Osteoblast (primary cell): ENCODE data around the gene TGFB3. TPM values are rescaled to one million over a fixed set of nuclear protein-coding genes. Genes with fewer than 3 reads are reported as not detected.

ENCODE experiments used
- DNase-seq: peaks from one replicate; pipeline ENCODE4 v3.0.0; 2011; ENCODE audit warnings: low spot score, mixed read lengths; ENCODE audit not compliant: insufficient read length; ENCODE audit errors: missing footprints
- H2AFZ ChIP-seq: 2 replicates; pipeline ENCODE4 v1.6.0; 2011; ENCODE audit warnings: mild to moderate bottlenecking, low read length
- H3K27ac ChIP-seq: 2 replicates; pipeline ENCODE4 v1.5.1; 2011; ENCODE audit warnings: mild to moderate bottlenecking, low read depth, low read length, moderate library complexity
- H3K27me3 ChIP-seq: 2 replicates; pipeline ENCODE4 v1.6.0; 2012; ENCODE audit warnings: mild to moderate bottlenecking, control low read depth, inconsistent platforms, low read length, moderate library complexity; ENCODE audit not compliant: insufficient read depth
- H3K36me3 ChIP-seq: 2 replicates; pipeline ENCODE4 v1.5.1; 2011; ENCODE audit warnings: mild to moderate bottlenecking, low read length, control low read depth, moderate library complexity; ENCODE audit not compliant: insufficient read depth
- H3K4me1 ChIP-seq: 2 replicates; pipeline ENCODE4 v1.5.1; 2011; ENCODE audit warnings: mild to moderate bottlenecking, low read length, control low read depth, moderate library complexity; ENCODE audit not compliant: insufficient read depth
- H3K4me2 ChIP-seq: 2 replicates; pipeline ENCODE4 v1.6.0; 2011; ENCODE audit warnings: mild to moderate bottlenecking, low read length; ENCODE audit not compliant: insufficient read depth
- H3K4me3 ChIP-seq: fragments of 200-600 bp; sonication (generic); 3 replicates; pipeline ENCODE4 v1.5.1; 2012; ENCODE audit warnings: mild to moderate bottlenecking, low read length, inconsistent platforms; ENCODE audit not compliant: insufficient read depth
- H3K79me2 ChIP-seq: 2 replicates; pipeline ENCODE4 v1.6.0; 2012; ENCODE audit warnings: mild to moderate bottlenecking, low read length, control low read depth, inconsistent platforms; ENCODE audit not compliant: insufficient read depth
- H3K9me3 ChIP-seq: 2 replicates; pipeline ENCODE4 v1.5.1; 2011; ENCODE audit warnings: low read depth, low read length, control low read depth
- H4K20me1 ChIP-seq: 2 replicates; pipeline ENCODE4 v1.6.0; 2012; ENCODE audit warnings: mild to moderate bottlenecking, low read length, control low read depth; ENCODE audit not compliant: insufficient read depth
- total RNA-seq: library from RNA; depleted of rRNA; stranded (reverse); fragments of >200 nt; gene quantifications from 2 replicates; pipeline ENCODE4 v1.2.3, GENCODE V29; 2012
- TF ChIP-seq, protein P1 (sequence below): IDR thresholded peaks from 2 replicates; pipeline ENCODE4 v1.5.1; 2011; ENCODE audit warnings: mild to moderate bottlenecking, low read depth, low read length, moderate library complexity; ENCODE audit errors: extremely low read depth

Gene TGFB3
- 11.6 and 16.5 TPM in 2 replicates for total RNA-seq

DNA sequence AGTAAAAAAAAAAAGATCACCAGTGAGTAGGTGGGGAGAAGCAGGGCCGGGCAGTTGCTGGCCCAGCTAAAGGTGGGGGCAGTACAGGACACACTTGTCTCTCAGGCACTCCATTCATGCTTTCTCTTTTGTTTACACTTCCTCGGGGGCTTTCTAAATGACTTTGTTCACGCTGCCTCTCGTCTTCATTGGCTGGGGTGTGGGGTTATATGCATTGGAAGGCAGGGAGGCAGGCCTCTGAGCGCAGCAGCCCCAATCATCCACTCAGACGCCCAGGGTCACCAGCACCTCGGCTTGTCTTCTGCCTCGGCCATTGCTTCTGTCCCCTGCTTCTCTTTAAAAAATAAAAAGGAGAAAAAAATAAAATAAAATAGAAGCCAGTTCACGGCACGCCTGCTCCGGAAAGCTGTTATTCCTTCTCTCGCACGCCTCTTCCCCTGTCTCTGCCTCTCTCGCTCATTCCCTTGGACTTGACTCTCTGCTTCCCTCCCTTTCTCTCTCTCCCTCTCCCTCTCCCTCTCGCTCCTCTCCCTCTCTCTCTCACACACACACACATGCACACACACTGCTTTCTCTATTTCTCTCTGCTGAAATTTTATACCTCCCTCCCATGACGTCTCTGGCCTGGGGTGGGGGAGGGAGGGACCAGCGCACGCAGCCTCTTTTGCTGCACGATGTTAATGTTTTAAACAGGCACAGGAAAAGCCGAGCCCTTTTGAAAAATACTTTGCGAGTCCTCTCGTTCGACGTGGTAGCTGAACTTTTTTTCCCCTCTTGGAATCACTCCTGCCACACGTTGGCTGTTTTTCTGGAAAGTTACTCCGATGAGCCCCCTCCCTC is at the start of gene TGFB3:
TSS of gene TGFB3 (minus strand) at position 570 of the 840 bp plus-strand sequence. CDS start 1,102 bp downstream, outside the sequence.
- Histone ChIP-seq H2AFZ (peak within 1 kb of the TSS; percentile 93), H3K27me3 (no peaks in the 10 kb centered on the region), H3K4me1 (peaks cover 41% of the 10 kb centered on the region), H3K4me3 (peak within 1 kb of the TSS; percentile 86), H4K20me1 (no peaks in the 10 kb centered on the region), H3K4me2 (peak within 1 kb of the TSS; percentile 94), H3K27ac (peak within 1 kb of the TSS; percentile 85), H3K79me2 (peaks cover 10% of the 10 kb centered on the region), H3K36me3 (no peaks in the 10 kb centered on the region), H3K9me3 (no peaks in the 10 kb centered on the region)
- DNase-seq, result peak; percentile 94
- TF ChIP-seq, protein P1, sequence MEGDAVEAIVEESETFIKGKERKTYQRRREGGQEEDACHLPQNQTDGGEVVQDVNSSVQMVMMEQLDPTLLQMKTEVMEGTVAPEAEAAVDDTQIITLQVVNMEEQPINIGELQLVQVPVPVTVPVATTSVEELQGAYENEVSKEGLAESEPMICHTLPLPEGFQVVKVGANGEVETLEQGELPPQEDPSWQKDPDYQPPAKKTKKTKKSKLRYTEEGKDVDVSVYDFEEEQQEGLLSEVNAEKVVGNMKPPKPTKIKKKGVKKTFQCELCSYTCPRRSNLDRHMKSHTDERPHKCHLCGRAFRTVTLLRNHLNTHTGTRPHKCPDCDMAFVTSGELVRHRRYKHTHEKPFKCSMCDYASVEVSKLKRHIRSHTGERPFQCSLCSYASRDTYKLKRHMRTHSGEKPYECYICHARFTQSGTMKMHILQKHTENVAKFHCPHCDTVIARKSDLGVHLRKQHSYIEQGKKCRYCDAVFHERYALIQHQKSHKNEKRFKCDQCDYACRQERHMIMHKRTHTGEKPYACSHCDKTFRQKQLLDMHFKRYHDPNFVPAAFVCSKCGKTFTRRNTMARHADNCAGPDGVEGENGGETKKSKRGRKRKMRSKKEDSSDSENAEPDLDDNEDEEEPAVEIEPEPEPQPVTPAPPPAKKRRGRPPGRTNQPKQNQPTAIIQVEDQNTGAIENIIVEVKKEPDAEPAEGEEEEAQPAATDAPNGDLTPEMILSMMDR, result no peak

DNA sequence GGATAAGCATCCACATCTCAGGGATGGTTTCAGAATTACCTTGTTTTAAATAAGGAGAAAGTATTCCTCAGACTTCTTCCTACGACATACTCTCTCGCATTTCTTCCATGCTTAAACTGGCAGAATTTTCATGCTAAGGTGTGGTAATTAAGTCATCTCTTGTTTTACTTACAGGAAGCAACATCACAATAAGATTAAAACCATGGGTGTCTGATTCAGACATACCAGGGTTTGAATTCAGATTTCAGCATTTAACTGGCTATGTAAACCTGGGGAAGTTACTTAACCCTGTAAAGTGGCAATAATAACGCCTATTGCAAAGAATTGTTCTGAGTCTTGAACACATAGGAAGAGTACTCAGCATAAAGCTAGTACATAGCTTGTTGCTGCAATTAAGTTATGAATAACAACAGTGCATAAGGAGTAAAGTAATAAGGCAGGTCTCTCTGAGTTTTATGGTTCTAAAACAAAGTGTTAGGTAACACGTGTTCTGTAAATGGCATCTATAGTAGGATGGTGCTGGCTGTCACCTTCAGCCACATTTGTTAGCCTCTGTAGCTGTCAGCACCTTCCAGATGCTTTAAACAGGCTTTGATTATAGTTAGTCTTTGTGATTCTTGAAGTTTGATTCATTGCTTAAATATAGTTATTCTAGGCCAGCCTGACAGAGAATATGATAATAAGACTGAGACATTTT is 42.6 kb upstream of the TGFB3 start:
- DNase-seq, result no peak
- H3K27ac ChIP-seq, result no peak overlapping the region
- peaks cover 12% of the 10 kb centered on the region for H3K79me2 ChIP-seq
- H4K20me1 ChIP-seq, result peaks cover 11% of the 10 kb centered on the region
- TF ChIP-seq, protein P1, result no peak
- H3K27me3 ChIP-seq, result no peaks in the 10 kb centered on the region
- H3K4me2 ChIP-seq, result no peak overlapping the region
- H3K4me3 ChIP-seq, result no peak overlapping the region
- no peaks in the 10 kb centered on the region for H3K9me3 ChIP-seq
- peaks cover 32% of the 10 kb centered on the region for H3K36me3 ChIP-seq
- H3K4me1 ChIP-seq, result no peaks in the 10 kb centered on the region
- no peak overlapping the region for H2AFZ ChIP-seq

DNA sequence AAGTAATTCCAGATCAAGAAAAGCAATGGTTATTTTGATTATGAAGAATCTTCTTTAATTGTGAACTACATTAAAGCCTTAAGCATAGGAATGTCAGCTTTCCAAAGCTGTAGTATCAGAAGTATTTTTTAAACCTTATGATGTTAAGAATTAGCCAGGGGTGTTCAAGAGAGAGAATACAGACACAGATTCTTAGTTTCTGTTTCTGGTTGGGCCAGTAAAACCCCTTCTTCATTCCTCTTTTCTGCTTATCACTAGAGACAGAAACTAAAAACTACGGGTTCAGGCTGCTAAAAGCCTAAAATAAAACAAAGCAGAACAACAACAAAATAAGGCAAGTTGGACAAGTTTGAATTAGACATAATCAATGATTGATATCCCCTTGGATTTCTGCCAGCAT is 42.0 kb upstream of the TGFB3 start:
- Histone ChIP-seq H3K9me3 (no peaks in the 10 kb centered on the region), H3K4me2 (no peak overlapping the region), H3K4me3 (no peak overlapping the region), H3K36me3 (peaks cover 35% of the 10 kb centered on the region), H4K20me1 (peaks cover 11% of the 10 kb centered on the region), H3K4me1 (no peaks in the 10 kb centered on the region), H3K27me3 (no peaks in the 10 kb centered on the region), H2AFZ (no peak overlapping the region), H3K27ac (no peak overlapping the region), H3K79me2 (peaks cover 18% of the 10 kb centered on the region)
- DNase-seq, result no peak
- TF ChIP-seq, protein P1, result no peak

DNA sequence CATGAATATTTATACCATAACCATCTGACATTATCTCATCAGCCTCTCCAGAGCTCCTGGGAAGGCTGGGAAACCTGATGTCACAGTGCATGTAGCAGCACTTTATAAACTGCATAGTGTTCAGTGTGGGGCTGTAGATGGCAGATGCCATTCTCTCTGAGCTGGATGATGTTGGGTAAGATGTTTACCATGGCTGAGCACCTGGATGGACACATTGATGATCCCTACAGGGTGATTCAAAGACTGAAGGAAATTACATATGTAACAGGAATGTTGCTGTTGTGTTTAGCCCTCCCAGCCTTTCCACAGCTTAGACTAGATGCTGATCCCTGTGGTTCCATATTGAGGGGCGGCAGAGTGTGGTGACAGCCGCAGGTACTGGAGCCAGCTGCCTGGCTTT is 41.2 kb upstream of the TGFB3 start:
- peaks cover 11% of the 10 kb centered on the region for H4K20me1 ChIP-seq
- H3K9me3 ChIP-seq, result no peaks in the 10 kb centered on the region
- no peak overlapping the region for H2AFZ ChIP-seq
- H3K4me1 ChIP-seq, result no peaks in the 10 kb centered on the region
- no peak overlapping the region for H3K4me2 ChIP-seq
- H3K27me3 ChIP-seq, result no peaks in the 10 kb centered on the region
- H3K27ac ChIP-seq, result no peak overlapping the region
- DNase-seq, result no peak
- H3K36me3 ChIP-seq, result peaks cover 41% of the 10 kb centered on the region
- peaks cover 19% of the 10 kb centered on the region for H3K79me2 ChIP-seq
- TF ChIP-seq, protein P1, result no peak
- H3K4me3 ChIP-seq, result no peak overlapping the region
